ENCODE data around the gene DEAF1.

DNA sequence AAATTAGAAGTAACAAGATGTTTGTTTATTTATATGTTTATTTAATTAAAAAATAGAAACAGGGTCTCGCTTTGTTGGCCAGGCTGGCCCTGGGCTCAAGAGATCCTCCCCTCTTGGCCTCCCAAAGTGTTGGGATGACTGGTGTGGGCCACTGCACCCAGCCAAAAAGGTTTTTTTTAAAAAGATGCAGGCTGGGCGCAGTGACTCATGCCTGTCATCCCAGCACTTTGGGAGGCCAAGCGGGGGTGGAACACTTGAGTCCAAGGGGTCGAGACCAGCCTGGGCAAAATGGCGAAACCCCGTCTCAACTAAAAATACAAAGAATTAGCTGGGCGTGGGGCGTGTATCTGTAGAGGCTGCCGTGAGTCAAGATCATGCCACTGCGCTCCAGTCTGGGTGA, 44.5 kb downstream of the DEAF1 start:
- TF ChIP-seq POLR2AphosphoS5 (IDR thresholded peaks at IDR 0.05; ENCODE audit: low read depth, low read length) (no peak), SIN3A (IDR thresholded peaks at IDR 0.05; ENCODE audit: borderline replicate concordance, insufficient read depth, low read length) (no peak)
- TF ChIP-seq, protein P1, sequence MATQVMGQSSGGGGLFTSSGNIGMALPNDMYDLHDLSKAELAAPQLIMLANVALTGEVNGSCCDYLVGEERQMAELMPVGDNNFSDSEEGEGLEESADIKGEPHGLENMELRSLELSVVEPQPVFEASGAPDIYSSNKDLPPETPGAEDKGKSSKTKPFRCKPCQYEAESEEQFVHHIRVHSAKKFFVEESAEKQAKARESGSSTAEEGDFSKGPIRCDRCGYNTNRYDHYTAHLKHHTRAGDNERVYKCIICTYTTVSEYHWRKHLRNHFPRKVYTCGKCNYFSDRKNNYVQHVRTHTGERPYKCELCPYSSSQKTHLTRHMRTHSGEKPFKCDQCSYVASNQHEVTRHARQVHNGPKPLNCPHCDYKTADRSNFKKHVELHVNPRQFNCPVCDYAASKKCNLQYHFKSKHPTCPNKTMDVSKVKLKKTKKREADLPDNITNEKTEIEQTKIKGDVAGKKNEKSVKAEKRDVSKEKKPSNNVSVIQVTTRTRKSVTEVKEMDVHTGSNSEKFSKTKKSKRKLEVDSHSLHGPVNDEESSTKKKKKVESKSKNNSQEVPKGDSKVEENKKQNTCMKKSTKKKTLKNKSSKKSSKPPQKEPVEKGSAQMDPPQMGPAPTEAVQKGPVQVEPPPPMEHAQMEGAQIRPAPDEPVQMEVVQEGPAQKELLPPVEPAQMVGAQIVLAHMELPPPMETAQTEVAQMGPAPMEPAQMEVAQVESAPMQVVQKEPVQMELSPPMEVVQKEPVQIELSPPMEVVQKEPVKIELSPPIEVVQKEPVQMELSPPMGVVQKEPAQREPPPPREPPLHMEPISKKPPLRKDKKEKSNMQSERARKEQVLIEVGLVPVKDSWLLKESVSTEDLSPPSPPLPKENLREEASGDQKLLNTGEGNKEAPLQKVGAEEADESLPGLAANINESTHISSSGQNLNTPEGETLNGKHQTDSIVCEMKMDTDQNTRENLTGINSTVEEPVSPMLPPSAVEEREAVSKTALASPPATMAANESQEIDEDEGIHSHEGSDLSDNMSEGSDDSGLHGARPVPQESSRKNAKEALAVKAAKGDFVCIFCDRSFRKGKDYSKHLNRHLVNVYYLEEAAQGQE (IDR thresholded peaks at IDR 0.05; ENCODE audit: insufficient read depth in 1 of 2, low read depth in 2 of 2, low read length in 2 of 2) = no peak

Measured in PFSK-1 (cell line).